Mucosa of descending colon (tissue), 3 donors: ENCODE results near the gene KIF16B. TPM values are rescaled to one million over a fixed set of nuclear protein-coding genes. Genes with fewer than 3 reads are reported as not detected.

Experiments
- ATAC-seq: fragments of 200-7000 bp; cut with Tn5 transposase; one replicate; pipeline ENCODE4 v1.9.1; 2020; ENCODE audit warnings: mild to moderate bottlenecking, moderate library complexity
- DNase-seq, 3 donors: peaks; one replicate each; pipeline ENCODE4 v3.0.0-alpha.2; 2020
- H3K36me3 ChIP-seq: fragments of 200-600 bp; one replicate; pipeline ENCODE4 v1.8.0; 2021; ENCODE audit warnings: low read depth, mild to moderate bottlenecking
- H3K4me1 ChIP-seq: fragments of 200-600 bp; one replicate; pipeline ENCODE4 v1.8.0; 2021; ENCODE audit warnings: low read depth, mild to moderate bottlenecking
- H3K4me3 ChIP-seq: fragments of 200-600 bp; one replicate; pipeline ENCODE4 v1.8.0; 2021; ENCODE audit warnings: mild to moderate bottlenecking
- H3K9me3 ChIP-seq: fragments of 200-600 bp; one replicate; pipeline ENCODE4 v1.8.0; 2021; ENCODE audit warnings: mild to moderate bottlenecking
- CTCF ChIP-seq: fragments of 200-600 bp; IDR thresholded peaks from one replicate; pipeline ENCODE4 v1.8.0; 2022; ENCODE audit warnings: antibody characterized with exemption, mild to moderate bottlenecking
- intact Hi-C, 2 donors: fragments of 100-400 bp; cut with DNase I in 1 of 2; cut with micrococcal nuclease in 1 of 2; formaldehyde crosslinking; loops; one replicate each; pipeline versions ENCODE4 v1.11.0 to v1.11.1; 2022; cut with DNase I, micrococcal nuclease
- total RNA-seq, 3 donors: library from RNA; stranded (reverse); fragmentation: NEBNext Ultra II Directional in 2 of 3; extraction: Animal tissue kit (Norgen Biotek cat#: 25700) in 2 of 3; gene quantifications; one replicate each; pipeline versions ENCODE4 v1.2.1 to v1.2.4, GENCODE V29; 2021 to 2023
- donor health status: DM: no; HTN: no; CAD: no; lungs with moderate emphysema.
- donor health status: DM: no; HTN: no; CAD: no.
- donor health status: DM: no; HTN: yes; CAD: no.

Gene KIF16B
- total RNA-seq, 3 donors from 2014 or later, result 48.5 to 81.7 (median 65.1) TPM

DNA sequence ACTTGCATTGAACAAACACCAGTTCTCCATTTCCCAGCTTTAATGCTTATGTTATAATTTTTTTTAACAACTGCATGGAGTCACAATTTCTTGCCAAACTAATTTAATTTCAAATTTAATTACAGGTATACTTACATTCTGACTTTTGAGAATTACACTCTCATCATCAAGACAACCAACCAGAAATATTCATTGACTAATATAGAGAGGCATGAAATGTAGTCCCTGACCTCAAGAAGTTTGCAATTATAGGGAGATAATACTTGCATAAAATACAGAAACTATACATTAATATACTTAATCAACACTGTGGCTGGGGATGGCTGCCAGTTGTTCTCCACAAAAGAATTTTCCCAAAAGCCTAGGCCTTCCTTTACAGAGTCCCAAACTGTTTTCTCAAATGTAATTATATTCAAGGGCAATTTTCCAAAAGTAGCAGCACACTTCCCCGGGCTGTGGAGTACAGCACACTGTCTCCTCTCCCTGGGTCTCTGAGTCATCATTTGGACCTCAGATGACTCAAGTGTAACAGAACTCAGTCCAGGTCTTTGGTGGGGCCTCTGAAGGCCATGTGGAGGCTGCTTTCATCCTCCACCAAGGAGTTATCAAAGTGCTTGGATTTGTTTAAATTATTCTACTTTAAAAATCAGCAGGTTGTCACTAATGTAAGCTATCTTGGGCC is 114.1 kb downstream of the KIF16B start:
- intact Hi-C loops, result no loop called here

GRCh38 chr20:16457514-16457913 is 115.7 kb downstream of the KIF16B start:
- no peak for TF ChIP-seq CTCF
- Histone ChIP-seq H3K4me3 (no peak overlapping the region), H3K9me3 (no peaks in the 10 kb centered on the region), H3K4me1 (no peaks in the 10 kb centered on the region), H3K36me3 (no peaks in the 10 kb centered on the region)
- ATAC-seq (no peak), DNase-seq (no peak)
- intact Hi-C loops, result no loop called here

More for the DNA sequence above, 114.1 kb downstream of the KIF16B start:
- Histone ChIP-seq H3K9me3 (no peaks in the 10 kb centered on the region), H3K4me1 (no peaks in the 10 kb centered on the region), H3K4me3 (no peak overlapping the region), H3K36me3 (no peaks in the 10 kb centered on the region)
- TF ChIP-seq CTCF, result no peak
- ATAC-seq (peak; percentile 62), DNase-seq (no peak)

DNA sequence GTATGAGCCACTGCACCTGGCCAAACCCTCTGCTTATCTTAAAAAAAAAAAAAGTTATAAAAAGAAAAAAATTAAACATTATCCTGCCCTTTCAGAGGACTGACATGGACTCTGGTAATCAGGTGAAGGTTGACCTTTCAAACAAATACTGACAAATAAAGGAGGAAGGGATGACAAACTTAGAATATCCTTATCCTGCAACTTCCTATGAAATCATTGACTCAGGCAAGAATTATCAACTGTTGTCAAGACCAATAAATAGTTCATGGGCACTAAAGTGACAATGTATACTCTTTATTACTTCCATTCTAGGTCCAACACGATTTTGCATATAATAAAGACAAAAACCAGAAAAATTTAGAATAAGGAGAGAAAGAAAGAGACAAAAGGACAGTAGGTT is 117.9 kb downstream of the KIF16B start:
- no peak for TF ChIP-seq CTCF
- Histone ChIP-seq H3K36me3 (no peaks in the 10 kb centered on the region), H3K9me3 (no peaks in the 10 kb centered on the region), H3K4me1 (no peaks in the 10 kb centered on the region), H3K4me3 (no peak overlapping the region)
- ATAC-seq (peak; percentile 60), DNase-seq (no peak)
- intact Hi-C loops, result no loop called here

DNA sequence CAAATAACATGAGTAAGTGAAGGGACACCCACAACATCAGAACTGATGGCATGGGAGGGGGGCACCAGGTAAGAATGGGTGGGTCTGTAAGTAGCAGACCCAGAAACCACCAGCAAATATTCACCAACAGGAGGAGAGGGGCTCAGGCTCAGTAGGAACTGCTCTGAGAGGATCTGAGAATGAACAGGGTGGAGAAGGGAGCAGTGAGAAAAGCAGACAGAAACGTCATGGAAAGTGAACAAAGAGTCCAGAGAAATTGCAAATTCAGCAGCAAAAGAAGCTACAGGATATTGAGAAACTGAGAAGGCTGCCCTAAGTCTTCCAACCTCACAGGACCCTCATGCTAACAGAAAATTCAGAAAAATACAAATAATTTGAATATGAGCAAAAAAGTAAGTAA is 121.3 kb downstream of the KIF16B start:
- DNase-seq (no peak), ATAC-seq (no peak)
- no peak overlapping the region for H3K4me3 ChIP-seq
- intact Hi-C loops, result no loop called here
- no peaks in the 10 kb centered on the region for H3K36me3 ChIP-seq
- H3K4me1 ChIP-seq, result no peaks in the 10 kb centered on the region
- no peaks in the 10 kb centered on the region for H3K9me3 ChIP-seq
- TF ChIP-seq CTCF, result no peak

DNA sequence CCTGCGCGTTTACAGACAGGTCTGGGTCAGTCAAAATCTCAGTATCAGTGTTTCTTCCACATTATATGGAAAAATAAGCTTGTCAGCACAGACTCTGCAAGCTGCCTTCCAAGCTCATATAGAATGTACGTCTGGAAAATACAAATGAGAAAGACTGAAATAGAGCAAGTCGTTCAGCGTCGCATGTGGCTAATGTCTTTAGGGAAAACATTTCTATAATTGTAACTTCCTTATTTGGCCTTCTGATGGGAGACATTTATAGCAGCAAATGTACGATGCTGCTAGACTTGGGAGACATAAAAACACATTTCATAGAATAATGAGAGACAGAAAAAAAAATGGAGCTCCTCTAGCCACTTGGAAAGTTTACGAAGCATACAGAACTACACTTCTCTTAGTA is 122.2 kb downstream of the KIF16B start:
- DNase-seq, result no peak
- no peak for ATAC-seq
- no peaks in the 10 kb centered on the region for H3K4me1 ChIP-seq
- H3K9me3 ChIP-seq, result no peaks in the 10 kb centered on the region
- TF ChIP-seq CTCF, result no peak
- no peaks in the 10 kb centered on the region for H3K36me3 ChIP-seq
- no peak overlapping the region for H3K4me3 ChIP-seq
- intact Hi-C loops, result no loop called here

- DNase-seq (no peak), ATAC-seq (no peak)
- intact Hi-C loops, result no loop called here
- Histone ChIP-seq H3K4me3 (no peak overlapping the region), H3K4me1 (no peaks in the 10 kb centered on the region), H3K36me3 (no peaks in the 10 kb centered on the region), H3K9me3 (no peaks in the 10 kb centered on the region)
- no peak for TF ChIP-seq CTCF
Observed at GRCh38 chr20:16446991-16447390, 126.3 kb downstream of the KIF16B start.
